ENCODE measurements around the gene NOXO1. TPM values are rescaled to one million over a fixed set of nuclear protein-coding genes. Genes with fewer than 3 reads are reported as not detected.
A peak's percentile ranks its signal among the peaks of the same experiment; 100 is the strongest.

Gene NOXO1
- total and polyA plus RNA-seq, 2 experiments from 2014 or later: 2.0 to 2.6 TPM

GRCh38 chr16:2025251-2025650 is 44.0 kb upstream of the NOXO1 start:
- Histone ChIP-seq H3K4me1 (ENCODE audit: insufficient read depth) (no peaks in the 10 kb centered on the region; the same call in 1 of the 2 replicates), H3K9me2 (ENCODE audit: insufficient read depth) (no peaks in the 10 kb centered on the region), H2AFZ (no peak overlapping the region), H3K4me3 (no peak overlapping the region), H3K27ac (ENCODE audit: low read depth) (no peak overlapping the region), H3K79me2 (replicated peaks; ENCODE audit: insufficient read depth) (no peaks in the 10 kb centered on the region), H3F3A (replicated peaks; ENCODE audit: low read depth) (peaks cover 5% of the 10 kb centered on the region), H3K36me3 (ENCODE audit: insufficient read depth) (no peaks in the 10 kb centered on the region), H3K27me3 (ENCODE audit: insufficient read depth) (peaks cover 55% of the 10 kb centered on the region), H3K4me2 (no peak overlapping the region), H4K20me1 (replicated peaks; ENCODE audit: insufficient read depth) (no peaks in the 10 kb centered on the region)
- Mint-ChIP-seq H3K27me3 (ENCODE audit: insufficient read depth, low read depth, poor library complexity) (peaks cover 33% of the 10 kb centered on the region), H3K9me3 (no peaks in the 10 kb centered on the region), H3K27ac (no peak overlapping the region), H3K4me1 (peaks cover 14% of the 10 kb centered on the region), H3K4me3 (no peak overlapping the region), H3K36me3 (ENCODE audit: low read depth) (peaks cover 3% of the 10 kb centered on the region; the same call in 1 of the 3 replicates)
- no peak for DNase-seq (ENCODE audit: low spot score)
- TF ChIP-seq EZH2 (IDR thresholded peaks at IDR 0.05; ENCODE audit: low read depth, unreplicated experiment) (no peak), REST (IDR thresholded peaks at IDR 0.05; ENCODE audit: unreplicated experiment) (no peak), ZNF114 (CRISPR knock-in tag; IDR thresholded peaks at IDR 0.05) (no peak), EZH2phosphoT487 (IDR thresholded peaks at IDR 0.05; ENCODE audit: unreplicated experiment) (no peak), STAT1 (IDR thresholded peaks at IDR 0.05; ENCODE audit: unreplicated experiment) (no peak), NANOG (IDR thresholded peaks at IDR 0.05; ENCODE audit: borderline replicate concordance) (no peak), CREB1 (CRISPR knock-in tag; IDR thresholded peaks at IDR 0.05; ENCODE audit: low read depth) (no peak), JUNB (IDR thresholded peaks at IDR 0.05; ENCODE audit: unreplicated experiment) (no peak)
- TF ChIP-seq, protein P1, sequence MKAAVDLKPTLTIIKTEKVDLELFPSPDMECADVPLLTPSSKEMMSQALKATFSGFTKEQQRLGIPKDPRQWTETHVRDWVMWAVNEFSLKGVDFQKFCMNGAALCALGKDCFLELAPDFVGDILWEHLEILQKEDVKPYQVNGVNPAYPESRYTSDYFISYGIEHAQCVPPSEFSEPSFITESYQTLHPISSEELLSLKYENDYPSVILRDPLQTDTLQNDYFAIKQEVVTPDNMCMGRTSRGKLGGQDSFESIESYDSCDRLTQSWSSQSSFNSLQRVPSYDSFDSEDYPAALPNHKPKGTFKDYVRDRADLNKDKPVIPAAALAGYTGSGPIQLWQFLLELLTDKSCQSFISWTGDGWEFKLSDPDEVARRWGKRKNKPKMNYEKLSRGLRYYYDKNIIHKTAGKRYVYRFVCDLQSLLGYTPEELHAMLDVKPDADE (IDR thresholded peaks at IDR 0.05): no peak
- ATAC-seq: no peak

DNA sequence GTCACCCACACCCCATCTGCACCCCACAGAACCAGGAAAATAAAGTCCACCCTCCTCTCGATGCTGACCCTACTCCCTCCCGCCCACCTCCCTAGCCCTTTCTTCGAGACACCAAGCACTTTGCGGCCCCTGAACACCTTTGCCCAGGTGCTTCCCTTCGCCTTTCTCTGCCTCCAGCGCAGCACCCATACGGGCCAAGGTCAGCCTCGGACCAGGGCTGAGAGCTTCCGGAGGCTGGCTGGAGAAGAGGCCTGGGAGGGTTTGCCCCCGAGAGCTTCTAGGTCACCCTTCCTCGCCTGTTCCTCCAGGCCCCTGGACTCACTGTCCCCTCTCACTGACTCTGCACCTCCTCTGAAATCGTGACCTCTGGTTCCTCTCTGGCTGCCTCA is 42.8 kb upstream of the NOXO1 start:
- Histone ChIP-seq H3K79me2 (replicated peaks; ENCODE audit: insufficient read depth) (no peaks in the 10 kb centered on the region), H3F3A (replicated peaks; ENCODE audit: low read depth) (peaks cover 5% of the 10 kb centered on the region), H3K4me3 (peak overlapping the region; percentile 68; the same call in 1 of the 2 replicates), H4K20me1 (replicated peaks; ENCODE audit: insufficient read depth) (no peaks in the 10 kb centered on the region), H3K9me2 (ENCODE audit: insufficient read depth) (no peaks in the 10 kb centered on the region), H3K4me2 (peak overlapping the region; percentile 89), H2AFZ (peak overlapping the region; percentile 97), H3K4me1 (ENCODE audit: insufficient read depth) (no peaks in the 10 kb centered on the region; the same call in 1 of the 2 replicates), H3K36me3 (ENCODE audit: insufficient read depth) (no peaks in the 10 kb centered on the region), H3K27me3 (ENCODE audit: insufficient read depth) (peaks cover 68% of the 10 kb centered on the region), H3K27ac (ENCODE audit: low read depth) (no peak overlapping the region)
- DNase-seq (ENCODE audit: low spot score) (no peak), ATAC-seq (no peak)
- peaks cover 43% of the 10 kb centered on the region for H3K27me3 Mint-ChIP-seq (ENCODE audit: insufficient read depth, low read depth, poor library complexity)
- peak overlapping the region; percentile 57 for H3K4me3 Mint-ChIP-seq
- H3K4me1 Mint-ChIP-seq: peaks cover 14% of the 10 kb centered on the region
- peaks cover 3% of the 10 kb centered on the region; the same call in 1 of the 3 replicates for H3K36me3 Mint-ChIP-seq (ENCODE audit: low read depth)
- H3K9me3 Mint-ChIP-seq: no peaks in the 10 kb centered on the region
- no peak overlapping the region for H3K27ac Mint-ChIP-seq
- TF ChIP-seq POLR2AphosphoS5 (IDR thresholded peaks at IDR 0.05; ENCODE audit: low read depth) (no peak), ZNF114 (CRISPR knock-in tag; IDR thresholded peaks at IDR 0.05) (no peak), CREB1 (CRISPR knock-in tag; IDR thresholded peaks at IDR 0.05; ENCODE audit: low read depth) (no peak), EZH2 (IDR thresholded peaks at IDR 0.05; ENCODE audit: low read depth, unreplicated experiment) (no peak), EZH2phosphoT487 (IDR thresholded peaks at IDR 0.05; ENCODE audit: unreplicated experiment) (no peak), JUNB (IDR thresholded peaks at IDR 0.05; ENCODE audit: unreplicated experiment) (no peak)
- TF ChIP-seq, protein P2, sequence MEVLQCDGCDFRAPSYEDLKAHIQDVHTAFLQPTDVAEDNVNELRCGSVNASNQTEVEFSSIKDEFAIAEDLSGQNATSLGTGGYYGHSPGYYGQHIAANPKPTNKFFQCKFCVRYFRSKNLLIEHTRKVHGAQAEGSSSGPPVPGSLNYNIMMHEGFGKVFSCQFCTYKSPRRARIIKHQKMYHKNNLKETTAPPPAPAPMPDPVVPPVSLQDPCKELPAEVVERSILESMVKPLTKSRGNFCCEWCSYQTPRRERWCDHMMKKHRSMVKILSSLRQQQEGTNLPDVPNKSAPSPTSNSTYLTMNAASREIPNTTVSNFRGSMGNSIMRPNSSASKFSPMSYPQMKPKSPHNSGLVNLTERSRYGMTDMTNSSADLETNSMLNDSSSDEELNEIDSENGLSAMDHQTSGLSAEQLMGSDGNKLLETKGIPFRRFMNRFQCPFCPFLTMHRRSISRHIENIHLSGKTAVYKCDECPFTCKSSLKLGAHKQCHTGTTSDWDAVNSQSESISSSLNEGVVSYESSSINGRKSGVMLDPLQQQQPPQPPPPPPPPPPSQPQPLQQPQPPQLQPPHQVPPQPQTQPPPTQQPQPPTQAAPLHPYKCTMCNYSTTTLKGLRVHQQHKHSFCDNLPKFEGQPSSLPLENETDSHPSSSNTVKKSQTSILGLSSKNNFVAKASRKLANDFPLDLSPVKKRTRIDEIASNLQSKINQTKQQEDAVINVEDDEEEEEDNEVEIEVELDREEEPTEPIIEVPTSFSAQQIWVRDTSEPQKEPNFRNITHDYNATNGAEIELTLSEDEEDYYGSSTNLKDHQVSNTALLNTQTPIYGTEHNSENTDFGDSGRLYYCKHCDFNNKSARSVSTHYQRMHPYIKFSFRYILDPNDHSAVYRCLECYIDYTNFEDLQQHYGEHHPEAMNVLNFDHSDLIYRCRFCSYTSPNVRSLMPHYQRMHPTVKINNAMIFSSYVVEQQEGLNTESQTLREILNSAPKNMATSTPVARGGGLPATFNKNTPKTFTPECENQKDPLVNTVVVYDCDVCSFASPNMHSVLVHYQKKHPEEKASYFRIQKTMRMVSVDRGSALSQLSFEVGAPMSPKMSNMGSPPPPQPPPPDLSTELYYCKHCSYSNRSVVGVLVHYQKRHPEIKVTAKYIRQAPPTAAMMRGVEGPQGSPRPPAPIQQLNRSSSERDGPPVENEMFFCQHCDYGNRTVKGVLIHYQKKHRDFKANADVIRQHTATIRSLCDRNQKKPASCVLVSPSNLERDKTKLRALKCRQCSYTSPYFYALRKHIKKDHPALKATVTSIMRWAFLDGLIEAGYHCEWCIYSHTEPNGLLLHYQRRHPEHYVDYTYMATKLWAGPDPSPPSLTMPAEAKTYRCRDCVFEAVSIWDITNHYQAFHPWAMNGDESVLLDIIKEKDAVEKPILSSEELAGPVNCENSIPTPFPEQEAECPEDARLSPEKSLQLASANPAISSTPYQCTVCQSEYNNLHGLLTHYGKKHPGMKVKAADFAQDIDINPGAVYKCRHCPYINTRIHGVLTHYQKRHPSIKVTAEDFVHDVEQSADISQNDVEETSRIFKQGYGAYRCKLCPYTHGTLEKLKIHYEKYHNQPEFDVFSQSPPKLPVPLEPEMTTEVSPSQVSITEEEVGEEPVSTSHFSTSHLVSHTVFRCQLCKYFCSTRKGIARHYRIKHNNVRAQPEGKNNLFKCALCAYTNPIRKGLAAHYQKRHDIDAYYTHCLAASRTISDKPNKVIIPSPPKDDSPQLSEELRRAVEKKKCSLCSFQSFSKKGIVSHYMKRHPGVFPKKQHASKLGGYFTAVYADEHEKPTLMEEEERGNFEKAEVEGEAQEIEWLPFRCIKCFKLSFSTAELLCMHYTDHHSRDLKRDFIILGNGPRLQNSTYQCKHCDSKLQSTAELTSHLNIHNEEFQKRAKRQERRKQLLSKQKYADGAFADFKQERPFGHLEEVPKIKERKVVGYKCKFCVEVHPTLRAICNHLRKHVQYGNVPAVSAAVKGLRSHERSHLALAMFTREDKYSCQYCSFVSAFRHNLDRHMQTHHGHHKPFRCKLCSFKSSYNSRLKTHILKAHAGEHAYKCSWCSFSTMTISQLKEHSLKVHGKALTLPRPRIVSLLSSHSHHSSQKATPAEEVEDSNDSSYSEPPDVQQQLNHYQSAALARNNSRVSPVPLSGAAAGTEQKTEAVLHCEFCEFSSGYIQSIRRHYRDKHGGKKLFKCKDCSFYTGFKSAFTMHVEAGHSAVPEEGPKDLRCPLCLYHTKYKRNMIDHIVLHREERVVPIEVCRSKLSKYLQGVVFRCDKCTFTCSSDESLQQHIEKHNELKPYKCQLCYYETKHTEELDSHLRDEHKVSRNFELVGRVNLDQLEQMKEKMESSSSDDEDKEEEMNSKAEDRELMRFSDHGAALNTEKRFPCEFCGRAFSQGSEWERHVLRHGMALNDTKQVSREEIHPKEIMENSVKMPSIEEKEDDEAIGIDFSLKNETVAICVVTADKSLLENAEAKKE (CRISPR knock-in tag; IDR thresholded peaks at IDR 0.05): no peak

Data from GM23338 (cell line).